HepG2 (cell line): ENCODE data around the gene PSMD12. TPM values are rescaled to one million over a fixed set of nuclear protein-coding genes. Genes with fewer than 3 reads are reported as not detected.
"Not testable (repeated sequence)": the region's sequence is repeated elsewhere in the genome, so short reads cannot be mapped to it uniquely, and the experiment has no call there.

Source experiments
- ATAC-seq: fragments of 200-7000 bp; cut with Tn5 transposase; 3 replicates; pipeline ENCODE4 v1.9.1; 2020; ENCODE audit warnings: mild to moderate bottlenecking, moderate library complexity
- BruUV-seq: library from RNA; stranded (reverse); fragments of 400-500 nt; replicated peaks from 2 replicates; lab custom pipeline; 2021; lab: Mats Ljungman, UMichigan
- CTCF ChIA-PET: fragments of 300-600 bp; formaldehyde crosslinking; extraction: SDS; loops from one replicate; lab custom pipeline; 2021; ENCODE audit warnings: low total read pairs, inconsistent platforms, low intra/inter-chr PET ratio; lab: Yijun Ruan, JAX
- POLR2A ChIA-PET: fragments of 350-600 bp; sonication (Branson Sonifier 250); formaldehyde crosslinking; loops from one replicate; lab custom pipeline; 2020; ENCODE audit warnings: antibody characterized with exemption, inconsistent platforms; lab: Yijun Ruan, JAX
- DNase-seq: peaks from one replicate; pipeline ENCODE4 v3.0.0-alpha.2; 2015; ENCODE audit warnings: low spot score
- FAIRE-seq: peaks from 3 replicates; lab custom pipeline; 2011; peaks lifted over from hg19 to GRCh38; lab: Jason Lieb, UNC
- H2AFZ ChIP-seq: one replicate; pipeline ENCODE4 v1.6.1; 2011; ENCODE audit warnings: low read length, inconsistent platforms
- H3K27ac ChIP-seq: fragments of 300-600 bp; 3 replicates; pipeline ENCODE4 v1.8.0; 2011; ENCODE audit warnings: mixed run types, mild to moderate bottlenecking, mixed read lengths, low read length, inconsistent platforms; ENCODE audit not compliant: insufficient read depth; ENCODE audit errors: extremely low read length
- H3K27me3 ChIP-seq, 2 experiments: fragments of 200-600 bp in 1 of 2; 2 replicates in 1 of 2; 3 replicates in 1 of 2; pipeline versions ENCODE4 v1.6.0 to v1.8.0; 2011; ENCODE audit warnings: low read length in 2 of 2, mild to moderate bottlenecking in 2 of 2, moderate library complexity in 2 of 2, inconsistent platforms in 1 of 2; ENCODE audit not compliant: insufficient read depth in 2 of 2, control insufficient read depth in 1 of 2
- H3K36me3 ChIP-seq, 2 experiments: fragments of 200-600 bp in 1 of 2; replicated peaks in 1 of 2; 2 replicates in 1 of 2; 3 replicates in 1 of 2; pipeline versions ENCODE4 v1.5.1 to v1.8.0; 2011; ENCODE audit warnings: low read length in 2 of 2, inconsistent platforms in 1 of 2; ENCODE audit not compliant: insufficient read depth in 2 of 2, control insufficient read depth in 1 of 2
- H3K4me1 ChIP-seq: 2 replicates; pipeline ENCODE4 v1.5.1; 2012; ENCODE audit warnings: low read length, inconsistent platforms; ENCODE audit not compliant: insufficient read depth
- H3K4me2 ChIP-seq: 2 replicates; pipeline ENCODE4 v1.6.0; 2011; ENCODE audit warnings: low read depth, low read length, inconsistent platforms
- H3K4me3 ChIP-seq, 3 experiments: fragments of 200-600 bp in 1 of 3; sonication (generic), shearing (Covaris generic) in 1 of 3; replicated peaks in 1 of 3; 2 replicates each; pipeline ENCODE4 v1.5.1; 2011 to 2016; ENCODE audit warnings: low read length in 3 of 3, inconsistent platforms in 2 of 3, low read depth in 2 of 3, mild to moderate bottlenecking in 2 of 3, control low read depth in 1 of 3, mixed read lengths in 1 of 3; ENCODE audit not compliant: insufficient read depth in 1 of 3
- H3K79me2 ChIP-seq: one replicate; pipeline ENCODE4 v1.6.1; 2011; ENCODE audit warnings: low read length, inconsistent platforms; ENCODE audit not compliant: insufficient read depth
- H3K9ac ChIP-seq: 2 replicates; pipeline ENCODE4 v1.6.0; 2011; ENCODE audit warnings: mild to moderate bottlenecking, low read depth, low read length, inconsistent platforms; ENCODE audit not compliant: insufficient read depth
- H3K9me3 ChIP-seq: 2 replicates; pipeline ENCODE4 v1.5.1; 2012; ENCODE audit warnings: mild to moderate bottlenecking, low read length
- H4K20me1 ChIP-seq: 2 replicates; pipeline ENCODE4 v1.6.0; 2011; ENCODE audit warnings: inconsistent platforms, mild to moderate bottlenecking, low read length, moderate library complexity; ENCODE audit not compliant: insufficient read depth
- ETV6 ChIP-seq: sonication (generic); formaldehyde crosslinking; conservative IDR thresholded peaks from 2 replicates; pipeline ENCODE4 v1.4.0; 2020; ENCODE audit warnings: missing genetic modification reagents
- IRF2 ChIP-seq: IDR thresholded peaks from 2 replicates; pipeline ENCODE4 v1.6.1; 2018; ENCODE audit warnings: missing genetic modification reagents, missing compliant biosample characterization
- KLF11 ChIP-seq: IDR thresholded peaks from 2 replicates; pipeline ENCODE4 v1.6.1; 2016; ENCODE audit warnings: missing compliant biosample characterization
- SAP130 ChIP-seq: IDR thresholded peaks from 2 replicates; pipeline ENCODE4 v1.6.1; 2016; ENCODE audit warnings: low read depth
- ZFP36L1 ChIP-seq: sonication (generic); formaldehyde crosslinking; IDR thresholded peaks from 2 replicates; pipeline ENCODE4 v1.8.0; 2022; ENCODE audit warnings: mild to moderate bottlenecking, missing genetic modification reagents, moderate library complexity
- ZNF782 ChIP-seq: sonication (generic); formaldehyde crosslinking; IDR thresholded peaks from 2 replicates; pipeline ENCODE4 v1.4.0; 2020; ENCODE audit warnings: missing genetic modification reagents, mild to moderate bottlenecking, borderline replicate concordance
- ZNF883 ChIP-seq: sonication (generic); formaldehyde crosslinking; IDR thresholded peaks from 2 replicates; pipeline ENCODE4 v1.5.1; 2020; ENCODE audit warnings: mild to moderate bottlenecking, missing genetic modification reagents; ENCODE audit errors: not compliant biosample characterization
- WGBS: methylation state at CpG from one replicate; pipeline ENCODE4 v1.1.6; 2017; ENCODE audit warnings: low lambda C conversion rate; 5-methylcytosine and 5-hydroxymethylcytosine counted together
- in situ Hi-C: cut with HindIII; loops from 2 replicates; pipeline ENCODE4 v1.10.0; 2017; ENCODE audit warnings: low pct_unique_long_range_greater_than_20kb; ENCODE audit not compliant: extremely low pct_ligation_motif_present
- intact Hi-C: fragments of 100-400 bp; cut with micrococcal nuclease; formaldehyde crosslinking; loops from one replicate; pipeline ENCODE4 v1.10.0; 2022; ENCODE audit not compliant: unreplicated experiment
- polyA plus RNA-seq, 8 experiments: library from polyadenylated mRNA; depleted of rRNA in 3 of 8; stranded (reverse) in 7 of 8; unstranded in 1 of 8; fragments of >200 nt; fragmentation: Illumina TruSeq in 4 of 8; extraction: Trizol in 4 of 8; gene quantifications; 2 replicates each; pipeline versions ENCODE4 v1.2.1 to v1.2.3, GENCODE V29; 2011 to 2016; ENCODE audit warnings: low read depth in 4 of 8, missing spikeins in 1 of 8, mixed read lengths in 1 of 8; ENCODE audit not compliant: insufficient read depth in 1 of 8
- total RNA-seq, 5 experiments: library from RNA; depleted of rRNA; stranded (reverse); fragments of >200 nt; fragmentation: Illumina TruSeq; extraction: Trizol; gene quantifications; 2 replicates each; pipeline ENCODE4 v1.2.3, GENCODE V29; 2016; ENCODE audit warnings: low read depth in 1 of 5
- TF ChIP-seq, protein P1 (sequence below): sonication (generic); formaldehyde crosslinking; IDR thresholded peaks from 2 replicates; pipeline ENCODE4 v1.4.0; 2020; ENCODE audit warnings: missing genetic modification reagents, borderline replicate concordance

The PSMD12 gene
- total and polyA plus RNA-seq, 2 of the 13 experiments (the other 11 are each of a cell fraction or from before 2014, with no cell fraction given) = 27.4 to 71.7 TPM

DNA sequence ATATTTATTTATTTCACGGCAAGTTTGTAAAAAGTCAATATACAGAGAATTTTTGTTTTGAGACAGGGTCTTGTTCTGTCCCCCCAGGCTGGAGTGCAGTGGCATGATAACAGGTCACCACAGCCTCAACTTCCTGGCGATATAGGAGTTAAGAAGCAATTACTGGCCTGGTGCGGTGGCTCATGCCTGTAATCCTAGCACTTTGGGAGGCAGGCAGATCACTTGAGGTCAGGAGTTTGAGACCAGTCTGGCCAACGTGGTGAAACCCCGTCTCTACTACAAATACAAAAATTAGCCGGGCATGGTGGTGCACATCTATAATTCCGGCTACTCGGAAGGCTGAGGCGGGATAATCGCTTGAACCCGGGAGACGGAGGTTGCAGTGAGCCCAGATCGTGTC, 44.9 kb downstream of the PSMD12 start:
- H4K20me1 ChIP-seq, CTCF ChIA-PET, ATAC-seq, H3K4me2 ChIP-seq, BruUV-seq, H3K9me3 ChIP-seq, H3K4me1 ChIP-seq, H3K9ac ChIP-seq, DNase-seq, in situ Hi-C loops, POLR2A ChIA-PET, H3K36me3 ChIP-seq, H2AFZ ChIP-seq, H3K27me3 ChIP-seq, FAIRE-seq, H3K27ac ChIP-seq, intact Hi-C loops, H3K79me2 ChIP-seq, H3K4me3 ChIP-seq: not testable (repeated sequence)
- 67% methylated on average over 13 of the region's 13 CpGs for WGBS

DNA sequence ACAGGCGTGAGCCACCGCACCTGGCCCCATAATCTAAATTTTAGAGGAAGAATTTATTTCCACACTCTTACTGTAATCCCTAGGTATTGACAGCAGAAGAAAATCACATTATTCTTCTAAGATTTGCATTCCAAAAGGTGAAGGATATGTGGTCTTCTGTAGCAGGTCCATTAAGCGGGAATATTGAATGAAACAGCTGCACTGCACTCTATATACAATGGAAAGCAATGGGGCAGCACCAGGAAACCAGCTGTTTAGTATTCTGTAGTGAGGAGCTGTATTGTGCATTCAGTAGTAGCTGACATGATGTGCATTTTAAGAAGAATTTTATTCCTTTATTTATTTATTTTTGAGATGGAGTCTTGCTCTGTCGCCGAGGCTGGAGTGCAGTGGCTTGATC, 49.6 kb downstream of the PSMD12 start:
- intact Hi-C loops (no loop called here), in situ Hi-C loops (no loop called here)
- H2AFZ ChIP-seq = no peak overlapping the region
- no peaks in the 10 kb centered on the region for H3K4me1 ChIP-seq
- H4K20me1 ChIP-seq = no peaks in the 10 kb centered on the region
- BruUV-seq = no TSS peak
- 90% methylated on average over 5 of the region's 5 CpGs for WGBS
- H3K9me3 ChIP-seq = no peaks in the 10 kb centered on the region
- H3K36me3 ChIP-seq = no peaks in the 10 kb centered on the region
- no peak for TF ChIP-seq ZNF883 (CRISPR knock-in tag)
- no peak for TF ChIP-seq KLF11 (CRISPR knock-in tag)
- no peak for TF ChIP-seq IRF2 (CRISPR knock-in tag)
- no peak for TF ChIP-seq ZFP36L1 (CRISPR knock-in tag)
- no peak for TF ChIP-seq ZNF782 (CRISPR knock-in tag)
- TF ChIP-seq ETV6 (CRISPR knock-in tag) = no peak
- TF ChIP-seq, protein P1, sequence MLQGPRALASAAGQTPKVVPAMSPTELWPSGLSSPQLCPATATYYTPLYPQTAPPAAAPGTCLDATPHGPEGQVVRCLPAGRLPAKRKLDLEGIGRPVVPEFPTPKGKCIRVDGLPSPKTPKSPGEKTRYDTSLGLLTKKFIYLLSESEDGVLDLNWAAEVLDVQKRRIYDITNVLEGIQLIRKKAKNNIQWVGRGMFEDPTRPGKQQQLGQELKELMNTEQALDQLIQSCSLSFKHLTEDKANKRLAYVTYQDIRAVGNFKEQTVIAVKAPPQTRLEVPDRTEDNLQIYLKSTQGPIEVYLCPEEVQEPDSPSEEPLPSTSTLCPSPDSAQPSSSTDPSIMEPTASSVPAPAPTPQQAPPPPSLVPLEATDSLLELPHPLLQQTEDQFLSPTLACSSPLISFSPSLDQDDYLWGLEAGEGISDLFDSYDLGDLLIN (CRISPR knock-in tag) = no peak
- no peak for TF ChIP-seq SAP130 (CRISPR knock-in tag)
- TF ChIP-seq, all 625 proteins: peak for 0
- Histone ChIP-seq H3K9ac (no peak overlapping the region), H3K79me2 (no peaks in the 10 kb centered on the region), H3K27ac (no peak overlapping the region), H3K4me2 (no peak overlapping the region), H3K27me3 (no peaks in the 10 kb centered on the region; a peak in 1 of 5 replicates), H3K4me3 (no peak overlapping the region)
- no peak for FAIRE-seq
- no peak for ATAC-seq
- POLR2A ChIA-PET = no interaction called here
- CTCF ChIA-PET = no interaction called here
- no peak for DNase-seq
